ENCODE results near the gene PLD6. TPM values are rescaled to one million over a fixed set of nuclear protein-coding genes. Genes with fewer than 3 reads are reported as not detected.
"Not testable (repeated sequence)": the region's sequence is repeated elsewhere in the genome, so short reads cannot be mapped to it uniquely, and the experiment has no call there.

PLD6 gene
- total RNA-seq, 1 donor from 2014 or later: 5.2 TPM

DNA sequence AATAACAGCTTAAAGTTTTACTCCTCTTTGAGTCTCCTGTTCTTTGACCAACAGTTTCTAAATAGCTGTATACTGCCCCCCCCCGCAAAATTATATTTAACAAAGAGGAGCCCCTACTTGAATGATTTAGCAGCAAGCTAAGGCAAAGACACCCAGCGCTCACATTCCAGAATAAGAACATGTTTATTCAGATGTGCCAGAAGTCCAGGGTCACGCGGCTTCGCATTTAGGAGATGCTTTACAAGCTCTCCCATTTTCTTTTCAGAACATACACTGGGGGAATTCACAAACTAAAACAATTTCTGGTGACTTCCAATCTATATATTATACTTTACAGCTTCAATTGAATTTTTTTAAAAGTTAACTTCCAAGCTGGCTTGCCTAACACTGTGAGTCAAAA, 5.3 kb downstream of the PLD6 start:
- DNase-seq: no peak

DNA sequence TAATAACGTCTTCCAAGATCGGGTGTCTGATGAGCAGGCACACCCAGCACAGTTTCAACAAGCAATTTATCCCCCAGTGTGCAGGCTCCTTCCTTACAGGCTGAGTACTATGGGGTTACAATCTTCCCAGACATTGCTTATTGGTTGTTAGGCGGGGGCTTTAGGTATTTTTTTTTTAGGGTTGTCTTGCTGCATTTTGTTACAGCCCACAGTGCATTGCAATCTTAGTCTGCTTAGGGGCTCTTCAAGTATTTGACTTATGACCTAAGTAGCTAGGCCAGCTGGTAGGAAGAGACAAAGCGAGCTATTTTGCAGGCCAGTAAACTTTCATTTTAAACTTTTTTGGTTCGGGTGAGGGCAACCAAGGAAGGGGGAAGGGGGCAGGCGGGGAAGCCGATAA, 5.8 kb downstream of the PLD6 start:
- DNase-seq: no peak

DNA sequence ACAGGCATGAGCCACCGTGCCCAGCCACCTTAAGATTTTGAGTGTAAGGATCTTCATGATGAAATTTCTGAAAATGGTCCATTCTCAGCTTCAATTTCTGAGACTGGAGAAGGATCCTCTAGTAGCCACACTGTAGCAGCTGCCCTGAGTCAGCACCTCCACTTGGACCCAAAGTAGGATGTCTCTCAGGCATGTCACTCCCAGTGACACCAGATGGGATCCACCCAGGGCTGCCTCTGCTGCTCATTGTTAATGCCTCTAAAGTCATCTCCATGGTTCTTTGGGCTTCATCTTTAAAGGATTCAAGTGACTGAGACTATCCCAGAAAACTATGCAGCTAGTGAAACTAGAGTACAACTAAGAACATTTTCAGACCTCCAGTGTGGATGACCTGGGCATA, 7.9 kb downstream of the PLD6 start:
- DNase-seq: no peak

DNA sequence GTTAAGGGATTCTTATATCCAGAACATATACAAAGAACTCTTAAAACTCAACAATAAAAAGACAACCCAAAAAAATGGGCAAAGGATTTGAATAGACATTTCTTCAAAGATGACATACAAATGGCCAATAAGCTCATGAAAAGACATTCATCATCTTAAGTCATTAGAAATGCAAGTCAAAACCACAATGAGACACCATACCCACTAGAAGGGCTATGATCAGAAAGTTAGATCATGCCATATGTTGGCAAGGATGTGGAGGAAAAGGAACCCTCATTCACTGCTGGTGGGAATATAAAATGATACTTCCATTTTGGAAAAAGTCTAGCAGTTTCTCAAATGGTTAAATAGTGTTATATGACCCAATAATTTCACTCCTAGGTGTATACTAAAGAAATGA, 9.4 kb downstream of the PLD6 start:
- no peak for DNase-seq

DNA sequence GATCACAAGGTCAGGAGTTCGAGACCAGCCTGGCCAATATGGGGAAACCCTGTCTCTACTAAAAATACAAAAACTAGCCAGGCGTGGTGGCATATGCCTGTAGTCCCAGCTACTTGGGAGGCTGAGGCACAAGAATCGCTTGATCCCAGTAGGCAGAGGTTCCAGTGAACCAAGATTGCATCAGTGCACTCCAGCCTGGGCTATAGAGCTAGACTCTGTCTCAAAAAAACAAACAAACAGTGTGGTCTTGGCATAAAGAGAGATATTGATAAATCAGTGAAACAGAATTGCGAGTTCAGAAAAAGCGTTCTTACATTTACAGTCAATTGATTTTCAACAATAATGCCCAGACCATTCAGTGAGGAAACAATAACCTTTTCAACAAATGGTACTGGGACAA, 10.7 kb downstream of the PLD6 start:
- not testable (repeated sequence) for DNase-seq

DNA sequence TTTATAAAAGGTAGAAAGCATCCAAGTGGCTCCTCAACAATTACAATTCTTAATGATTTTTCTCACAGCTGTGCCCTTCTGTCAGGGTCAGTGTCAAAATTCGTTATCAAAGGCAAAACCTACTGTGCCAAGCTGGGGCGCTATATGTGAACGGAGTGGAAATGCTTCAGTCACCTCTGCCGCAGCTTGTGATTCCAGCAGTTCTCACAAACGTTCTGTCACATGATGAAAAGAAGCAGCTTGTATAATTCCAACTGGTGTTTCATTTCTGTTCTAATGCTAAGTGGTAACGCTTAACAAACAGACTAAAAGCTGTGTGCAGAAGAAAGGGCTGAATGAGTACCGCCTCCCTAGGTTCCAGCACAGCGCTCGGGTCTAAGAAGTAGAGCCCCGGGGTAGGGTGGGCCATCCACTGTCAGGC, 14.2 kb downstream of the PLD6 start:
- no peak for DNase-seq

DNA sequence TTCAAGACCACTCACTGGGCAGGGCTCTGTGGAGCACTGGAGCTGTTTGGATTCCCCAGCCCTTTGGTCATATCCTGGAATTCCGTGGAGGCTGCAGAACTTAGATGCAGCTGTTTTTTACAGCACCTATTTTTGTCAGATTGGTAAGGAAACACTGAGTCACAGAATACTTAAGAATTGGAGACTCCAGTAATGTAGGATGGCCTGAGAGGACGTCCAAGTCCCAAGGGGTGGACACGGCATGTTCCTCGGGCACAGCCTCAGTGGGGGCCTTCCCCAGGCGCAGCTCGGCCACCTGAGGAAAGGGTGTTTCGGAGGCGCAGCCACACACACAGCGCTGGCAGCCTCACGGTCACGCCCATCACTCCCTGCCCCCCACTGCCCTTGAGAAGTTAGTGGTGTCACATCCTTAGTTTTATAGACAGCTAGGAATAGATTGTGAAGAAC, 14.8 kb downstream of the PLD6 start:
- no peak for DNase-seq

DNA sequence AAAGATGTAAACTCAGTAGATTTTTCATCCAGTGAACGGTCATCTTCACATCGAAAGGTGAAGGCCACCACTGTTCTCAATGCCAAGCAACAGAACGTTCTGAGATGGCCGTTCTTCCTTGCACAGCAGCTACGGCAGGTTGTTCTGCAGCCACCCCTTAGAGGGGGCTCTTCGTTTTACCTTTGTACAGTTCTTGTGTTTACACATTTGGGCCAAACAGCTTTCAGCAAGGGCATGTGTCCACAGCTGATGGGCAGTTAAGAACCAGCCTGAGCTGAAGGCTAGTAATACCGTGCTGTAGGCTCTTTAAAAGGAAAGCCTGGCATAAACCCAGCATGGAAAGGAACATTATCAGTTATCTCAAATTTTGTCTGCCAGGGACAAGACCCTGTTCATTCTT, 15.9 kb downstream of the PLD6 start:
- DNase-seq: no peak

DNA sequence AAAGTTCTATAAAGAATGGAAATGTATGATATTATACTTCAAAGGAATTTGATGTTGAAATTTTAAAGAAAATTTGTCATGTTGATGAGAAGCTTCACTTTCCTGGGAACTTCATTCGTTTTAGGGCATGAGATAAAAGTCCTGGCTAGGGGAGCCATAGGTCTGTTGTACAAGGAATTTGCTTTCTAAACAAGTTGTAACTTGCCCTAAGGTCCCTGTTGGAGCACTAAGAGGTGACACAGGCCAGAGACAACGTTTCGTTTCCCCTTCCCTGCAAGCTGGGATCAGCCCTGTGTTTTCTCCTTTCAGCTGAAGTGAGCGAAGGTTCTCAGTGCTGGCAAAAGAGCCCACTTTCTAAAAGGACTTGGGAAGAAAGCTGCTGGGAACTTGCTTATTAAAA, 16.6 kb downstream of the PLD6 start:
- no peak for DNase-seq

DNA sequence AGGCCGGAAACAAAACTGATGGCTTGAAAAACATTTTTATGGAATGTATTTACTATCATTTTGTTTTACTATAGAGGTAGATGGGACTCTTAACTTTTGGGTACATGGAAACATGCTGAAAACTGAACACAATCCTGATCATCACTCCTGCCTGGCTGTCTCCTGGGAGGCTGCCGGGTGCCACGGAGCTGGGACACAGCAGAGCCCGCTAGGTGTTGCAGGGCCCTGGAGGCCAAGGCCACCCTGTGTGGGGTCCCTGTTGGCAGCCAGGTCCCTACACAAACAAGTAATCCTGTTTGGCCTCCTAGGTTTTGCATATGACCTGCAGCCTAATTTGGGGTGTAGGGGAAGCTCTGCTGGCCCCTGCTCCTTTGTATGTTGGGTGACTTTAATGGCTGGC, 17.5 kb downstream of the PLD6 start:
- DNase-seq: no peak

DNA sequence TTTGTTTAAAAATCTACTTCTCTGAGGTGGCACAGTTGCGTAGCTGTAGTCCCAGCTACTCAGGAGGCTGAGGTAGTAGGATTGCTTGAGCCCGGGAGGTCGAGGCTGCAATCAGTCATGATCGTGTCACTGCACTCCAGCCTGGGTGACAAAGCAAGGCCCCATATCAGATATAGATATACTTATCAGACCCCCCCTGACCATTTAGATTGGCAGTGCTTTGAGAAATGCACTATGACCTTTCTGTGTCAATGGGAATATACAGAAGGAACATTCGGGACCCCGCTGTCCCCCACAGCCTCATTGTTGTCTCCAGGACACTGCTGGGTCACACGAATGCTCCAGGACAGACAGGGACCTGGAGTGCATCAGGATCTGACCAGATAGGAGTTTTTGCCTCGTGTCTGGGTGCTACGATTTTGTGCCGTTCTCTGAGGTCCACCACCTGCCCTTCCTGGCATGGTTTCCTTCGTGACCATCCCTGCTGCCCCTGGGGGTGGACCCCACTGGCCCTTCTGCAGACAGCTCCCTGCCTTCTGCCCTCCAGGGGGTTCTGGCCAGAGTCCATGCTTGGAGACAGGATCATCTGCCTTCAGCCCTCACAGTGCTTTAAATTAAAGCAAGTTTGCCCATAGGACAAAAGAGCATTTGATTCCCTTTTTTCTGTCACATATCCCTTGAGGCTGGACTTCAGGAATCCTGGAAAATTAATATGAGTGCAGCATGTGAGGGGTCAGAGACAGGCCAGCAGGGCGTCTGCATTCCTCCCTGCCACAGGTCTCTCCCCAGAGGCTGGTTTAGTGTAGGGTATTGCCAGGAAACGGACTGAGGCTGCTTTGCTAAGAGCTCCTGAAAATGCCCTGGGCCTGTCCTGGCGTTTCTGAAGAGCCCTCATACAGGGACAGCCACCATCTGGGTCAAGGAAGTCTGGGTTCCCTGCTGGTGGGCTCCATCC, 19.3 kb downstream of the PLD6 start:
- DNase-seq: no peak

DNA sequence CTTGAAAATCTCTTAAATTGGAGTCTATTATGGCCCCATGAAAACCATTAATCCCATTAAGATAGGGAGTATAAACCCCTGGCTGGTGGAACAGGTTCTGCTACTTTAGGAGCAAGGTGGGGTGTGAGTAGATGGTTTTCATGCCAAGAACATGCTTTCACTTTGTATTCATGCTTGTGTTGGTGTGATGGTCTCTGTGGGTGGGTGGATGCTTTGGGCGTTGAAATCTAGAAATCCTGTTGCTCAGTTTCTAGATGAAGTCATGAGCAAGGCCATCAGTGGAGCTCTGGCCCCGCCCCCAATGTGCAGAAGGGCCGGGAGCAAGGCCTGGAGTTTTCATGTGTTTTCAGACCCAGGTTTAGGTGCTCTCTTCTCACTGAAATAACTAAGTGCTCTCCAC, 20.1 kb downstream of the PLD6 start:
- DNase-seq: peak; percentile 11

DNA sequence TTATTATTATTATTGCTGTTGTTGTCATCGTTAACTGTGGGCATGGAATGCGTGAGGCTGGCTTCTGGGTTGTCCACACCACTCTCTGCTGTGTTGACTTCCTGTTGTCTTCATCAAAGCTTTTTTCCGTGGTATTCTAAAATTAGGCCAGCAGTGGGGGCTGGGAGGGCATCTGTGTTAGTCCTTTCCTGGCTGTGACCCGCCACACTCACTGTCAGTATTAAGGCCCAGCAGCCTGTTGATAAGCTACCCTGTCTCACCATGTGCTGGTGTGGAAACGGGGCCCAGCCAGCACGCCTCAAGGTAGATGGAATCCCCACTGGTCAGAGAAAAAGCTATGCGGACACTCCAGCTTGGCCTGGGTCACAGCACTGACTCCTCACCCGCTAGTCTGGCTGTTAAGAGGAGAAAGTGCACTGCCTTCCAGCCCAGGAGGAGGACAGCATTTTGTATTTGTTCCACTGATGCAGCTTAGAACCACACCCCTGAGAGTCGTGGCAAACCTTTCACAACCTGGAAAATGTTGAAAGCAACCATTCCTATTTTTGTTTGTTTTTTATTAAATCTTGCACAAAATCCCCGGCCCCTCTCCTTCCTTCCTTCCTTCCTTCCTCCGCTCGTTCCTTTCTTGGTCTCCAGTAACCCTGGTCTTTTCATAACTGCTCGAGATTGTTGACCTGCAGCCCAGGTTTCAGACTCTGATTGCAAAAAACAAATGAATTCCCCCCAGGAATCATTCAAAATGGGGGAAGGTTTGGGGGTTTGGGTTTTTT, 21.0 kb downstream of the PLD6 start:
- not testable (repeated sequence) for DNase-seq

DNA sequence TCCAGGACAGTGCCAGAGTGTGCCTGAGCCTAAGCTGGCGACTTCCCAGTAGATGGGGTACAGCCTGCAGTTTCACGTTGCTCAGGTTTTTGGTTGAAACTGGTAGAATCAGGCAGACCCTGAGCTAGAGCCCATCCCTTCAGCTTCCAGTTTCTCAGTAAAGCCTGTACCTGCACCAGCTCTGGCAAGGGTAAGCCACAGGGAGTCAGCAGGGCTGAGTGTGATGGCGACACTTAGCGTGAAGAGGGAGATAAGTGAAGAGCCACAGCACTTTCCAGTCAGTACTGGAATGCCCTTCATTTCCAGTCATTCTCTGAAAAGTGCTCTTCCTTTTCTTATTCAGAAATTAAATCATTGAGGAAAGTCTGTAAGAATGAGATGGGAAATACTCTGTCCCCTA, 22.4 kb downstream of the PLD6 start:
- DNase-seq: no peak

DNA sequence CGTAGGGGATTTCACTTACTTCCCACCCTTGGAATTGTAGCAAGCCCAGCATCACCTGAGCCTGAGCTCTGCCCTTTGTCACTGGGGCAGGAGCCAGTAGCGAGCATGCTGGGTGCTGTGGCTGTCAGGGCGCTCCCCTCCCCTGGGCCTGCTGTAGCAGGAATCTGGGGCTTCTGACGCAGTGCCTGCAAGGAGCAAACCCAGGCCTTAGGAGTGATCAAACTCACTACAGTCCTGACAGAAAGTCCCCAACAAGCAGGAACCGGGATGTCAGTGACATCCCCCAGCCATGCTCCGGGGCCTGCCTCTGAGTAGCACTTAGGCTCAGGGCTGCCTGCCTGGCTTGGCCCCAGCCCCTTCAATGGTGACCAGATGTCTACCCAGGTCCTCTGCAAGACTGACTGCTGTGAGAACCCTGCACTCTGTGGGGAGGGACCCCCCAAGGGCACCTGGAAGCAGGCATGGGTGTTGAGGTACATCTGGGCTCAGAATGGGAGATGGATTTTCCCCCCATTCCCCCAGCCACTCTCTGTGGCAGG, 23.5 kb downstream of the PLD6 start:
- DNase-seq: no peak

DNA sequence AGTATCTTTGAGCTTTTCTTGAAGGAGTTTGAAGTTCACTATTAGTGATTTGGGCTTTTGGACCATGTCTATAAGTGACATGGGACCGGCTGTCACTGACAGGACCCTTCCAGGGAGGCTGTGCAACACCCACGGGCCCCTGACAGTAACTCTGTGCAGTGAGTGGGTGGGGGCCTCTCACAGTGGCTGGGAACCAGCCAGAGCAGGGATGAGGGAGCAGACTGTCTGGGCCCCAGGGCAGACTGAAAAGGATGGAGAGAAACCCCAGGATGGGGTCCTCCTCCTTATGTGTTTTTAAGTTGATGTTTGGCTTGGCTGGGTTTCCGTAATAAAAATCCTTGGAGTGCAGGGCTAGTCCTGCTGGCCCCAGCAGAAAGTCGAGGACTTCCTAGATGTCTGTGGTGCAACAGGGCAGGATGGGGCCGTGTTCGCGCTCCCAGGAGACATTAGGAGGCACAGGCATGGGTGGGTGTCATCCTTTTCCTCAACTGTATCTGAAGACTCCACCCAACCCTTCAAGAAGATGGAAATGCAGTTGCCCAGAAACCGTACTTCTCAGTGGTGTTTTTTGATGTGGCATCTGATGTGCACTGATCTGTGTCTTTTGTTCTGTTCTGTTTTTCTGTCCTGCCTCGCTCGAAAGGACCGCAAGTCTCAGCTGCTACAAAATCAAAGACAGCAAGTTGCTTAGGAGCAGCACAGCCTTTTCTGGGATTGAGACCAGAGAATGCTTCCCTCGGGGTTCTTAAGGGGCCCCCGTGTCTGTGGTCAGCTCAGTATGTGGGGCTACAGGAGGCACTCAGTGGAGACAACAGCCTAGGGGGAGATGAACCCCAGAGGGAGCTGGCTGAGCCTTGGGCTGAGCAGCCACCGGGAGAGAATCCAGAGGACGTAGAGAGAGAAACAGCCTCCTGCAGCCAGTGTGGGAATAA, 24.2 kb downstream of the PLD6 start:
- no peak for DNase-seq

DNA sequence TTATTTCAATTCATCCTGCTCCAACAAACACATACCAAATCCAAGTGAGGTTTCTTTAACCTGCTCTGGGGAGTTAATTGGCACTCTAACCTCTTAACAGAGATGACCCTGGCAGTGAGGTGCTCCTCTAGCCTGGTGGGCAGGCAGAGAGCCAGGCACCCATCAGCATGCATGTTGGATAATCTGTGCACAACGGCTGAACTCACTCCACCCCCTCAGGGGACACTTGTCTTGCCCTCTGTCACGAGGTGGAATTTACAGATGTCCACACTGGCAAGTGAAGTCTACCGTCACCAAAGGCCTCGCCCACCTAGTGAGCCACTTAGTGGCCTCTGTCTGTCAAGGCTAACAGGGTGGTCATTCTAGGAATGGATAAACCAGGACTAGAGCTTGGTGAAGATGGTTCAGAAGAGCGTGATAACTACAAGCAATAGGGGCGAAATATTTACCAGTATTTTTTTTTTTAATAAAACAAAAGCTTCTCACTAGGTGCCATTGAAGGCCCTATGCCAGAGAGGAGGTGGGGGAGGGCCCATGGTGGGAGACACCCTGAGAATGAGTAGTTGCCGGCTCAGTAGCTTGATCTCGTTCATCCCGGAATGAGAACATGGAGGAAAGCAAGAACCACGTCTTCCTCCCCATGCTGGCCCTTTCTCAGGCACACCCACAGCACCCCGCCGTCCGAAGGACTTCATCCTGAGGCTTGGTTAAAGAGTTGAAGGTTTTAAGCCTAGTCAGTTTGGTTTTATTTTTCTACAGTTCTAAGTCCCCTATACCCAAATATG, 25.2 kb downstream of the PLD6 start:
- no peak for DNase-seq

DNA sequence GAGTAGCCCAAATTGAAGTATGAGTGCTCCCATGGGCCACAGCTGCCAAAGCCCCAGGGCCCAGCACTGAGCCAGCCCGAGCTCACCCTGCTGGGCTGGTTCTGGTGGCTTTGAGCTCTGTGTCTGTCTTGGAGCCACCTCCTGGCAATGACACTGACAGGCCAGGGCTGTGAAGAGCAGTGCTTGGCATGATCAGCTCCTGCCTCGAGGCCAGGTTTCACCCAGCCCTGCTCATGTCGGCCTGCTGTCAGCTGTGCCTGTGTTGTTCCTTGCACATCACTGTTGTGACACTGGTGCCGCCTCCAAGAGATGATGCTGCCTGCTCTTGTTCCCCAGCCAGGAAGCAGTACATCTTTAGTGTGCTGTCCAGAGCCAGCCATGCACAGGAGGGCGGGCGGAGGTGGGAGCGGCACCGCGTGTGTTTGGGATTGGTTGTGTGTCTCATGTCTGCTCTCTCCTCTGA, 26.0 kb downstream of the PLD6 start:
- DNase-seq: no peak

DNA sequence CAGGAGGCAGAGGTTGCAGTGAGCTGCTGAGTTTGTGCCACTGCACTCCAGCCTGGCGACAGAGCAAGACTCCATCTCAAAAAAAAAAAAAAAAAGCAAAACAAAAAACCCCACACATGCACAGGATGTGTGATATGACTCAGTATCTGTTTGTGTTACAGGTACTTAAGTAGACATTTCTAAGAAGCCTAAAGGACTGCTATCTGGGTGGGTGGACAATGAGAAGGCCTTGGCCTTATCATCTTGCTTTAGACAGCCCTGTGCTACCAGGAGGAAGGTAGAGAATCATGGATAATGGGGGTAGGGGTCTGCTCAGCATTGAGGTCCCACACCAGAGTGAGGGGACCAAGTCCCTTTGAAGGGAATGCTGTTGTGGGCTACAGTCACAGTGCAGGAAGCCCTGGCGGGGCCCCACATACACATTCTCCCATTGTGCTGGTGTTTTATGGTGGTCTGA, 26.7 kb downstream of the PLD6 start:
- no peak for DNase-seq

DNA sequence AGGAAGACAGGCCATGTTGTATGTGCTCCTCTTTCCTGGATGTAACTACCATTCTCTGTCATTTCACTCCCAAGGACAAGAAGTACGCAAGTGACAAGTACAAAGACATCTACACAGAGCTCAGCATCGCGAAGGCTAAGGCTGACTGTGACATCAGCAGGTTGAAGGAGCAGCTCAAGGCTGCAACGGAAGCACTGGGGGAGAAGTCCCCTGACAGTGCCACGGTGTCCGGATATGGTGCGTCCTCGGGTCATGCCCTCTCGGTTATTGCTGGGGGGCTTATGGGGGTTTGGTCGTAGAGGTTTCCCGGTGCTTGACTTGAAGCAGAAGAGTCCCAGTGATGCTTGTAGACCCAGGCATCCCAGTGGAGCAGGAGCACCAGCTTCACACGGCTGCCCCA, 29.0 kb downstream of the PLD6 start:
- no peak for DNase-seq

DNA sequence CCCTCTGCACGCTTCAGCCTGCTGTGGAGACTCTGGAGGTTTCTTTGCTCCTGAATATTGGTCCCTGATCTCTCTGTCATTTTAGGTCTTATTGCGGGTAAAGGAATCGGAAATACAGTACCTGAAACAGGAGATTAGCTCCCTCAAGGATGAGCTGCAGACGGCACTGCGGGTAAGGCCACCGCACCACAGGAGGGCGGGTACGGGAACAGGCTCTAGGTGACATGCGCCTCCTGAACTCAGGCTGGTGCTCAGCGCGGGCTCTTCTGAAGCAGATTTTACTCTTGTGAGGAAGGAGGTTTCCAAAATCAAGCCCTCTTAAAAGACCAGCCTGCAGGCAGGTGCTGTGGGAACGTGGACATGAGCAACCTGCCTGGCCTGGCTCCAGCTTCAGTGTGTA, 29.8 kb downstream of the PLD6 start:
- DNase-seq: no peak
